Measurements from ENCODE around the gene PTPRG. TPM values are rescaled to one million over a fixed set of nuclear protein-coding genes. Genes with fewer than 3 reads are reported as not detected.

PTPRG gene
- total RNA-seq, 1 donor from 2014 or later, result 77.2 TPM

- peaks cover 3% of the 10 kb centered on the region for H3K36me3 Mint-ChIP-seq
- peaks cover 54% of the 10 kb centered on the region for H3K4me1 Mint-ChIP-seq (ENCODE audit: unreplicated experiment)
- no peak overlapping the region for H3K4me3 Mint-ChIP-seq
- H3K27ac Mint-ChIP-seq, result no peak overlapping the region
- H3K9me3 Mint-ChIP-seq, result no peaks in the 10 kb centered on the region
- TF ChIP-seq CTCF (conservative IDR thresholded peaks at IDR 0.05), result no peak
- no peaks in the 10 kb centered on the region for H3K27me3 Mint-ChIP-seq
- no peak for DNase-seq (ENCODE audit: extremely low spot score, unreplicated experiment)
Observed at GRCh38 chr3:61680617-61681016, 119.2 kb downstream of the PTPRG start.

DNA sequence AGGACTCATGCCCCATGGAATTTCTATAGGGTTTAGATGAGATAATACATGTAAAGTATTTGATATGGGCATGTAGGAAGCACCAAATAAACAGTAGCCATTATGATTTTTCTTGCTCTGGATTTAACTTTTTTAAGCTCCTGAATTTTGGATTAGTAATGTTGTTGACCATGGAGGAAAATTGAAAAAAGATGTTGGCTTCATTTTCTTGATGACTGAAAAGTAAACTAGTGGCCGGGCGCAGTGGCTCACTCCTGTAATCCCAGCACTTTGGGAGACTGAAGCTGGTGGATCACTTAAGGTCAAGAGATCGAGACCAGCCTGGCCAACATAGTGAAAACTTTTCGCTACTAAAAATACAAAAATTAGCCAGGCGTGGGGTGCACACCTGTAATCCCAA lies 120.3 kb downstream of the PTPRG start:
- no peaks in the 10 kb centered on the region for H3K9me3 Mint-ChIP-seq
- no peak overlapping the region for H3K27ac Mint-ChIP-seq
- H3K4me1 Mint-ChIP-seq (ENCODE audit: unreplicated experiment), result peaks cover 64% of the 10 kb centered on the region
- TF ChIP-seq CTCF (conservative IDR thresholded peaks at IDR 0.05), result no peak
- no peak for DNase-seq (ENCODE audit: extremely low spot score, unreplicated experiment)
- no peaks in the 10 kb centered on the region for H3K27me3 Mint-ChIP-seq
- no peak overlapping the region for H3K4me3 Mint-ChIP-seq
- peaks cover 3% of the 10 kb centered on the region for H3K36me3 Mint-ChIP-seq

GRCh38 chr3:61682671-61683548 lies 121.5 kb downstream of the PTPRG start:
- Mint-ChIP-seq H3K4me1 (ENCODE audit: unreplicated experiment) (peaks cover 59% of the 10 kb centered on the region), H3K4me3 (peak overlapping the region; percentile 14), H3K36me3 (peaks cover 3% of the 10 kb centered on the region), H3K27ac (no peak overlapping the region), H3K27me3 (no peaks in the 10 kb centered on the region), H3K9me3 (no peaks in the 10 kb centered on the region)
- no peak for DNase-seq (ENCODE audit: extremely low spot score, unreplicated experiment)
- TF ChIP-seq CTCF (conservative IDR thresholded peaks at IDR 0.05), result no peak

DNA sequence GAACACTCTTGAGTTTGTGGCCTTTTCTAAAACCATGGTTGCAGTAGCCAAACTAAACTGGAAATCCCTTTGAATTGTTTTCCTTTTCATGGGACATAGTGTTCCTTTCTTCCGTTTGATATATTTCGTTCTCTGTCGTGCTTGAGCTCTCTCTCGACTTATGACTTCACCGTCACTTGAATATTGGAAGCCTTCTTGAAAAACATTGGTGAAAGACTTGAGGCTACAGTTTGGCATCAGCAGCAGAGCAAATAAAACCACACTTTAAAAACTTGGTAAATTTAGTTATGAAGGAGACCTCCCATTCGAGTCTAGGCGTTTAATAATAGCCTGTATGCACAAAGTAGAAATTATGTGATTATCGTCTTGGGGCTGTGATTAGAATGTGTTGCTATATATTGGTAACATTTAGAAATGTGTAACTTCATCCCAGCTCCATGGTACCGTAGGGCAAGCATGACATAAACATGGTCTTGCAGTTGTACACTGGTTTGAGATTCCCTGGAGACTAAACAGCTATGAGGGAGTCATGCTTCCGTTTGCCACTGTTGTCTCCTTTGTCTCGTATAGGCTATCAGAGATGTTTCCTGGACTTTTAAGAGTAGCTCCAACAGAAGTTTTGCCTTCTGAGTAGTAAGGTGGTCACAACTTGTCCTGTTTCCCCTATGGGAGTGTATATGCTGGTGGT lies 122.3 kb downstream of the PTPRG start:
- no peak for DNase-seq (ENCODE audit: extremely low spot score, unreplicated experiment)
- Mint-ChIP-seq H3K27ac (no peak overlapping the region), H3K4me3 (no peak overlapping the region), H3K4me1 (ENCODE audit: unreplicated experiment) (peaks cover 53% of the 10 kb centered on the region), H3K36me3 (peaks cover 3% of the 10 kb centered on the region), H3K9me3 (no peaks in the 10 kb centered on the region), H3K27me3 (no peaks in the 10 kb centered on the region)
- TF ChIP-seq CTCF (conservative IDR thresholded peaks at IDR 0.05), result no peak

GRCh38 chr3:61684386-61684785 lies 123.0 kb downstream of the PTPRG start:
- H3K27ac Mint-ChIP-seq, result no peak overlapping the region
- H3K9me3 Mint-ChIP-seq, result no peaks in the 10 kb centered on the region

More at GRCh38 chr3:61684386-61684785, 123.0 kb downstream of the PTPRG start:
- no peak for DNase-seq (ENCODE audit: extremely low spot score, unreplicated experiment)
- no peaks in the 10 kb centered on the region for H3K27me3 Mint-ChIP-seq
- H3K36me3 Mint-ChIP-seq, result peaks cover 5% of the 10 kb centered on the region
- no peak for TF ChIP-seq CTCF (conservative IDR thresholded peaks at IDR 0.05)
- peaks cover 57% of the 10 kb centered on the region for H3K4me1 Mint-ChIP-seq (ENCODE audit: unreplicated experiment)
- H3K4me3 Mint-ChIP-seq, result no peak overlapping the region

All from type B pancreatic cell (in vitro differentiated cells).